Pulmonary artery endothelial cell (primary cell): ENCODE data around the gene SCO1. TPM values are rescaled to one million over a fixed set of nuclear protein-coding genes. Genes with fewer than 3 reads are reported as not detected.
"Not testable (repeated sequence)": the region's sequence is repeated elsewhere in the genome, so short reads cannot be mapped to it uniquely, and the experiment has no call there.

ENCODE experiments used
- DNase-seq: peaks from one replicate; pipeline ENCODE4 v3.0.0-alpha.2; 2011; ENCODE audit warnings: low read depth, low spot score
- total RNA-seq: library from RNA; depleted of rRNA; stranded (reverse); fragments of >200 nt; gene quantifications from 2 replicates; pipeline ENCODE4 v1.2.3, GENCODE V29; 2014

Gene SCO1
- total RNA-seq, 1 donor from 2014 or later, result 47.5 TPM

- DNase-seq, result no peak
Measured at GRCh38 chr17:10726196-10726595, 28.9 kb upstream of the SCO1 start.

DNA sequence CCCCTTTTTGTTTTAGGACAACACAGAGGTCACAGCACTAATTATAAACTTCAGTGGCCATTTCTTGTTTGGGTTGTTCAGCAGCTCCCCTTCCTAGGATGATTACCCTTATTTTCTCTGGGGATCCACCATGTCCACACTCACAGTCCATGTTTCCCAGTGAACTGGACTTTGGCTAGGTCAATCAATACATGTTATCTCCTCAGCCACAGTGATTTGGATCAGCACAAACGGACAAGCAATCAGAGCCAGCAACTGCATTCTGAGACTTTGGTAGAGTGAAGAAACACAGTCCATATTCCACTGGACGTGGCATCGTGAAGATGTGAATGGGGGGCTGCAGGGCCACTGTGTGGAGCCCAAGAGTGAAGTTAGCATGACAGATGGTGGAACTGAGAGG lies 27.9 kb upstream of the SCO1 start:
- DNase-seq, result no peak

GRCh38 chr17:10724546-10725195 lies 27.3 kb upstream of the SCO1 start:
- no peak for DNase-seq

- no peak for DNase-seq
Measured at GRCh38 chr17:10718547-10718946, 21.2 kb upstream of the SCO1 start.

DNA sequence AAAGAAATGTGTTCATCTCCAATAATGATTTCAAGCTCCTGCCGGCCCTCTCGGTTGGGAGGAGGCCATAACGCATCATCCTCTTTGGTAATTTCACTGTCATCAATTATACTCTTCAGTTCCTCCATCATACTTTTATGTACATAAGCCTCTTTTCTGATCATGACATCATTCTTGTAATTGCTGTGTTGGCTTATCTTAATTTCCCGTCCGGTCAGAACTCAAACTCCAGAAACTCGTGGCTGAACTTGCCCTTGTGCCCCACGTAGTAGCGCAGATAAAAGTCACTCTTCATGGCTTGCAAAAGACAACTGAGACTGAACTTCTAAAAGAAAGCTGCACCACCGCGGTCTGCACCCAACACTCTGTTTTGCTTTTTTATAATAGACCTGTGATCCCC lies 18.9 kb upstream of the SCO1 start:
- DNase-seq, result no peak

DNA sequence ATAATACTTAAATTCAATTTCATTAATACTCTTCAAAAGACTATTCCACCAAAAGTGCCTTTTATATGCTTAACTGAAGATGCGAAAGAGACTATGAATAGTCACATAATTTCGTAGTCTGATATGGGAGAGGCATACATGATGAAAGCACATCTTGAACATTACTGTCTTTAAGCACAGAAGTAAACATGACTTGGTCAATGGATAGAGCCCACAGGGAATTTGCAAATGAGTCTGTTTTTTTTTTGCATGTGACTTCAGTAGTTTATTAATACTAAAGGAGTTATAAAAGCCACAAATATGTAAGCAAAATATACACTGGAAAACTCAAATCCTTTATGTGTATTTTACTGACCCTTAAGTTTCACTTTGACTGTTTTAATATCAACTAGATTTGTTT lies 16.0 kb upstream of the SCO1 start:
- DNase-seq, result no peak

DNA sequence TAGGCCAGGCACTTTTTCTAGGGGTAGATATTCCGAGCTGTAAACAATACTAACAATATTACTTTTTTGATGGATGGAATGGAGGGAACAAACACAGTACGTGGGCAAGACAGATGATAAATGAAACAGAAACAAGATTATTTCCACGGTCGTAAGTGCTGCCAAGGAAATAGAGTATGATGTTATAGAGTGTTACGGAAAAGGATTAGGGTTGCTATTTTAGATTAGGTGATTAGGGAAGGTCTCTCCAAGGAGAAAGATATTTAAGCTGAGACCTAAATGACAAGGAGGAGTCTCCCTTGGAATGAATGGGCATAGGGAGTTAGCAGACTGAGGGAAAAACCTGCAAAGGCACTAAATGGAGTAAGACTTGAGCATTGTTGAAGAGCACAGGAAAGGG lies 8.4 kb upstream of the SCO1 start:
- no peak for DNase-seq

GRCh38 chr17:10702574-10702973 lies 5.2 kb upstream of the SCO1 start:
- no peak for DNase-seq

- no peak for DNase-seq
Measured at GRCh38 chr17:10699856-10700255, 2.5 kb upstream of the SCO1 start.

- no peak for DNase-seq
Measured at GRCh38 chr17:10698096-10698818, 924 bp upstream of the SCO1 start.

- DNase-seq, result not testable (repeated sequence)
Measured at GRCh38 chr17:10695875-10696407, 1.4 kb downstream of the SCO1 start.

DNA sequence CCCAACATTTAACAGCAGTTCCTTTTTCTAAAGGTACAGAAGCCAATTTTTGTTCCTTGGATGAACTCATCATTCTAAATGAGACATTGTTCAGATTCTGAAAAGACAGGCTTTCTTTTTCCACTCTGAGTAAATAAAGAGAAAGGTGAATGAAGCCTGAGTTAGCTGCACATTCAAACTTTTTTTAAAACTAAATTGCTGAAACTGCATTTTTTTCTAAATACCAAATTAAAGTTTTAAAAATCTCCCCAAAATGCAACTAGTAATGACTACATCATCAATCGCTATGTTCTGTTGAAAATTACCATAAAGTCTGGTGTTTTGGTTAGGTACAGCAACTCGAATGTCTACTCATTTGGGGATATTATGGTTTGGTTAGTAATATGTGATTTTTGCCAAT lies 9.8 kb downstream of the SCO1 start:
- no peak for DNase-seq

DNA sequence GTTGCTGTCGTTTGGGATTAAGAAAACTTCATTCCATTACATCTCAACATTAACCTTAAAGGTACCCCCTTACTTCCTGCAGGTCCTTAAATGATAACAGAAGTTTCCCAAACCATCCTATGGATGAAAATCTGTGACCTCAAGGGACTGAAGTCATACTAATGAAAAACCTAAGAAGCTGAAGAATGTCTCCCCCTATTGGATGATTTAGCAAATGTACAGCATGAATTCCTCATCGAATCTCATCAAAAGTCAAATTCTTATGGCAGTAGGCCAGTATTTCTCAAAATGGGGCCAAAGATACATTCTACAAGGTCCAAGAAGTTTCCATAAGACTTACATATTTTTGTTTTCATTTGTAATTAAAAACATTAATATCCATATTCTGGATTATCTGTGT lies 13.5 kb downstream of the SCO1 start:
- DNase-seq, result no peak

- DNase-seq, result no peak
Measured at GRCh38 chr17:10681866-10682446, 15.4 kb downstream of the SCO1 start.

GRCh38 chr17:10674704-10675103 lies 22.6 kb downstream of the SCO1 start:
- no peak for DNase-seq

- DNase-seq, result no peak
Measured at GRCh38 chr17:10673312-10673711, 24.0 kb downstream of the SCO1 start.

DNA sequence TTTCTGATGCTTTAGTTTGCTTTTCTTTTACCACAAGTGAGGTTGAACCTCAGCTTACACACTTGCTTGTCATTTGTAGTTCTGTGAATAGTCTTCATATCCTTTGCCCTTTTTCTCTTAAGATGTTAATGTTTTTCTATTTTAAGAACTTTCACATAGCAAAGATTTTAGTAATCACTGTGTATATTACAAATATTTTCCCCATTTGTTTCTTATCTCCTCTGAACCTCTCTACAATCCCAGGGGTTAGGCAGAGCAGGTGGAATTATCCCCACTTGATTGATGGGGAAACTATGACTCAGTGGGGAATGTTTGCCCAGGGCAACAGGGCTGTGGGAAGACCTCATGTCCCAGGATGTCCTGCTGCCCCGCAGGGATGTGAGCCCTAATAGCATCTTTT lies 28.6 kb downstream of the SCO1 start:
- DNase-seq, result no peak

DNA sequence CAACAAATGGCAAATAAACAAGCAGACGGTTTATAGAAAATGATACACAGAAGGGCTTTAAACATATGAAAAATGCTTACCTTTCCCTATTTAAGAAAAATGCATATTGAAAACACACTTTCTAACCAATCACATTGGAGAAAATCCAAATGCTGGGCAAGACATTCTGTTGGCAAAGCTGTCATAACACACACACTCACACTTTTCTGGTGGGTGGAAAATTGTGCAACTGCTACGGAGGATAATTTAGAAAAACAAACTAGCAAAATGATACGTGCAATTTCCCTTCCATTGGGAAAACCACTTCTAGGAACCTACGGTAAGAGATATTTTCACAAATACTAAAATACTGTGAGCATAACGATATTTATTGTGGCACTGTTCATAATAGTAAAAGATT lies 30.4 kb downstream of the SCO1 start:
- DNase-seq, result no peak

- no peak for DNase-seq
Measured at GRCh38 chr17:10664571-10664970, 32.8 kb downstream of the SCO1 start.

DNA sequence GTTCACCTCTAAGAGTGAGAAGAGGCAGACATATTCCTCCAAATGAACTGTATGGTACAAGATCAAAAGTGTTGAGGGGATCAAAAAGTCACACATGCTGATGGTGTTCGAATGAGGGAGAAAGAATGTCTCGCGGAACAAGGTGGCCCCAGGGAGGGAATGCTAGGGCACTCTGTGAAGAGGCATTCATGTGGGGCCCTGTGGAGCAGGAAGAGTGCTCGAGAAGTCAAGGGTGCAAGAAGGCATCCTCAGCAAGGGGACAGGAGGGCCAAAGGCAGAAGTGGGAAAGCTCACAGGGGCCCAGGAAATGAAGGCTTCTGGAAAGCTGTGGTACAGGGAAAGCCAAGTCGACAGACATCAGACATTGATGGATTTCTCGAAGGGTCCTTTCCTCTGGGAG lies 34.1 kb downstream of the SCO1 start:
- DNase-seq, result no peak

GRCh38 chr17:10661437-10661836 lies 35.9 kb downstream of the SCO1 start:
- no peak for DNase-seq

DNA sequence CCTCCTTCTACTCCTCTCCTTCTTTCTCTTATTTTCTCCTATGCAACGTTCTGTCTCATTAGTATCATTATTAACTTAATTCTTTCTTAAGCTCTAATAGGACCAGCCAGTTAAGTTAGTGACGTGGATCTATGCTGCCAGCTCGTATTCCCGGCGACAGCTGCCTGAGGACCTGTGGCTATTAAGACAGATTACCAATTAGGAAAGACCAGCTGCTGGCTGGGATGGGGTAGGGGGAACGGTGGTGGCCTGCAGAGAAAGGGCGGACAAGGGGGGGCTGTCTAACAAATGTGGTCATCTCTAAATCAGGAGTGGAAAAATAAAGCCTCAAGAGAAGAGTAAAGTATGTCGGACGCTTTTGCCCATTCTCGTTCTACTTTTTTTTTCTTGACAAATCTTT lies 39.5 kb downstream of the SCO1 start:
- DNase-seq, result no peak

GRCh38 chr17:10657148-10657547 lies 40.2 kb downstream of the SCO1 start, which contains the start of gene MYH3:
Gene MYH3, minus strand, starts transcription at chr17:10657309. Its CDS starts 2,245 bp downstream, at chr17:10655064.
- DNase-seq, result no peak
